ENCODE data around the gene DTX1.
A peak's percentile ranks its signal among the peaks of the same experiment; 100 is the strongest.

DTX1 gene

GRCh38 chr12:113055594-113056380 lies 743 bp upstream of the DTX1 start:
- peak overlapping the region; percentile 61; the same call in 1 of the 2 replicates for H3K27ac ChIP-seq

GRCh38 chr12:113056381-113056630 lies 224 bp upstream of the DTX1 start:
- peak overlapping the region; percentile 61; the same call in 1 of the 2 replicates for H3K27ac ChIP-seq
- TF ChIP-seq CTCF (conservative IDR thresholded peaks at IDR 0.05) = no peak

More at GRCh38 chr12:113055594-113056380, 743 bp upstream of the DTX1 start:
- TF ChIP-seq CTCF (conservative IDR thresholded peaks at IDR 0.05) = no peak

GRCh38 chr12:113057565-113058485 lies 1.3 kb downstream of the DTX1 start:
- no peak overlapping the region for H3K27ac ChIP-seq
- no peak for TF ChIP-seq CTCF (conservative IDR thresholded peaks at IDR 0.05)

GRCh38 chr12:113058553-113058952 lies 2.0 kb downstream of the DTX1 start:
- no peak overlapping the region for H3K27ac ChIP-seq
- no peak for TF ChIP-seq CTCF (conservative IDR thresholded peaks at IDR 0.05)

GRCh38 chr12:113059071-113059595 lies 2.6 kb downstream of the DTX1 start:
- no peak for TF ChIP-seq CTCF (conservative IDR thresholded peaks at IDR 0.05)
- H3K27ac ChIP-seq = no peak overlapping the region

GRCh38 chr12:113060336-113060960 lies 3.9 kb downstream of the DTX1 start:
- TF ChIP-seq CTCF (conservative IDR thresholded peaks at IDR 0.05) = no peak
- H3K27ac ChIP-seq = no peak overlapping the region
